Uterus (tissue), 4 donors: Measurements from ENCODE around the gene SKAP2. TPM values are rescaled to one million over a fixed set of nuclear protein-coding genes. Genes with fewer than 3 reads are reported as not detected.

ENCODE experiments used
- DNase-seq, 2 donors: peaks; one replicate each; pipeline ENCODE4 v3.0.0-alpha.2; 2019 to 2020
- H3K27ac ChIP-seq, 2 donors: fragments of 200-600 bp; sonication (generic); 1 replicate in 1 of 2; 2 replicates in 1 of 2; pipeline ENCODE4 v1.5.1; 2016 to 2018
- H3K27me3 ChIP-seq, 2 donors: fragments of 200-600 bp; sonication (generic); one replicate each; pipeline ENCODE4 v1.5.1; 2018 to 2019; ENCODE audit warnings: control low read depth in 1 of 2
- H3K36me3 ChIP-seq, 2 donors: fragments of 200-600 bp; sonication (generic); one replicate each; pipeline ENCODE4 v1.5.1; 2019; ENCODE audit warnings: control low read depth in 1 of 2
- H3K4me1 ChIP-seq, 2 donors: fragments of 200-600 bp; sonication (generic); one replicate each; pipeline ENCODE4 v1.5.1; 2018 to 2019; ENCODE audit warnings: control low read depth in 1 of 2
- H3K4me3 ChIP-seq, 2 donors: fragments of 200-600 bp; sonication (generic); 1 replicate in 1 of 2; 2 replicates in 1 of 2; pipeline ENCODE4 v1.5.1; 2018 to 2019; ENCODE audit warnings: mild to moderate bottlenecking in 1 of 2
- H3K9me3 ChIP-seq, 2 donors: fragments of 200-600 bp; sonication (generic); one replicate each; pipeline ENCODE4 v1.5.1; 2019; ENCODE audit warnings: control low read depth in 1 of 2
- POLR2A ChIP-seq, 2 donors: fragments of 450-650 bp; IDR thresholded peaks; one replicate each; pipeline ENCODE4 v1.6.1; 2016; ENCODE audit warnings: antibody characterized with exemption in 2 of 2, mild to moderate bottlenecking in 1 of 2, moderate library complexity in 1 of 2
- intact Hi-C: fragments of 100-400 bp; cut with DNase I; formaldehyde crosslinking; loops from one replicate; pipeline ENCODE4 v1.15.1; 2023; ENCODE audit warnings: low total_unique reads
- total RNA-seq, 4 donors: library from RNA; depleted of rRNA in 3 of 4; stranded (reverse); fragments of >200 nt in 3 of 4; gene quantifications; one replicate each; pipeline versions ENCODE4 v1.1.0 to v1.2.4, GENCODE V29; 2014 to 2023
- TF ChIP-seq, protein P1 (sequence below), 4 experiments: fragments of 200-600 bp in 2 of 4; fragments of 450-650 bp in 2 of 4; sonication (generic) in 2 of 4; IDR thresholded peaks; one replicate each; pipeline ENCODE4 v1.5.1; 2016 to 2019; ENCODE audit warnings: antibody characterized with exemption in 4 of 4, mild to moderate bottlenecking in 2 of 4, moderate library complexity in 1 of 4
- donor health status: DM: yes; HTN: yes; CAD: no.

SKAP2 gene
- total RNA-seq, 4 donors from 2014 or later: 3.3 to 50.6 (median 12.6) TPM

DNA sequence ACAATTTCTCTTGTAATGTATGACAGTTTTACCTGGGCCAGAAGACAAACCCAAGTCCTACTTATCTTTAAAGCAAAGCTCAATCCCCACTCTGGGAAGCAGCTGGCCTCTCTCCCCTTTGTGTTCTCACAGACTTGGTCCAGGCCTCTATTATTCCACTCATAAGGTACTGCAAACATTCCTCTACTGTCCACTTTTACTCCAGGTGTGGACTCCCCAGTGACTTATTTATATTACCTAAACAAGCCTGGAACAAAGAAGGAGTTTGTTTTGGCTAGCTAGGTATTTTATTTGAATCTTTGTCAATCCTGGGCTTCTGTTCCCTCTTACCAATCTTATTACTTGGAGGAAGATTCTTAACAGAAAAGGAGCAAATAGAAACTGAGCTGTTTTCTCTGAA lies 163.5 kb downstream of the SKAP2 start:
- Histone ChIP-seq H3K9me3 (no peaks in the 10 kb centered on the region), H3K4me3 (no peak overlapping the region), H3K4me1 (no peaks in the 10 kb centered on the region), H3K27ac (no peak overlapping the region), H3K27me3 (peaks cover 0 to 5% of the 10 kb centered on the region in 2 donors), H3K36me3 (no peaks in the 10 kb centered on the region)
- TF ChIP-seq, protein P1, sequence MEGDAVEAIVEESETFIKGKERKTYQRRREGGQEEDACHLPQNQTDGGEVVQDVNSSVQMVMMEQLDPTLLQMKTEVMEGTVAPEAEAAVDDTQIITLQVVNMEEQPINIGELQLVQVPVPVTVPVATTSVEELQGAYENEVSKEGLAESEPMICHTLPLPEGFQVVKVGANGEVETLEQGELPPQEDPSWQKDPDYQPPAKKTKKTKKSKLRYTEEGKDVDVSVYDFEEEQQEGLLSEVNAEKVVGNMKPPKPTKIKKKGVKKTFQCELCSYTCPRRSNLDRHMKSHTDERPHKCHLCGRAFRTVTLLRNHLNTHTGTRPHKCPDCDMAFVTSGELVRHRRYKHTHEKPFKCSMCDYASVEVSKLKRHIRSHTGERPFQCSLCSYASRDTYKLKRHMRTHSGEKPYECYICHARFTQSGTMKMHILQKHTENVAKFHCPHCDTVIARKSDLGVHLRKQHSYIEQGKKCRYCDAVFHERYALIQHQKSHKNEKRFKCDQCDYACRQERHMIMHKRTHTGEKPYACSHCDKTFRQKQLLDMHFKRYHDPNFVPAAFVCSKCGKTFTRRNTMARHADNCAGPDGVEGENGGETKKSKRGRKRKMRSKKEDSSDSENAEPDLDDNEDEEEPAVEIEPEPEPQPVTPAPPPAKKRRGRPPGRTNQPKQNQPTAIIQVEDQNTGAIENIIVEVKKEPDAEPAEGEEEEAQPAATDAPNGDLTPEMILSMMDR (IDR thresholded peaks at IDR 0.05): no peak
- TF ChIP-seq POLR2A (IDR thresholded peaks at IDR 0.05): no peak
- no peak for DNase-seq
- intact Hi-C loops: no loop called here

DNA sequence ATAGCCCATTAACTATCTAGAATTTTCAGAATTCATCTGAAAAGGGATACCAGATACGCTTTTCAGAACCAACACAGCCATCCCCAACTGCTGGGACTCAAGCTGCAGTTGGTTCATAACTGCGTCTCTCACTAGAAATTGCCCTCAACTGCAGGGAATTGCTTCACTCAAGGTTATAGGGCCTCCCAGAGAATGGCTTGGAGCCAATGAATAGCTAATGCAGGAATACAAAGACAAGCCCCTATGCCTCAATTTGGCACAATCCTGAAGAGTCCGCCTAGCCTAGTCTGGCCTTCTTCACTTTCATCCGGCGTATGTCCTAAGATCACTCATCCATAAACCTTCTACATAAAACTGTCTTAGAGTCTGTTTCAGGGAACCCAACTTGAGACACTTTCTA lies 164.0 kb downstream of the SKAP2 start:
- no peak overlapping the region for H3K4me3 ChIP-seq
- intact Hi-C loops: no loop called here
- H3K9me3 ChIP-seq: no peaks in the 10 kb centered on the region
- no peak for DNase-seq
- no peaks in the 10 kb centered on the region for H3K4me1 ChIP-seq
- TF ChIP-seq, protein P1 (IDR thresholded peaks at IDR 0.05): no peak
- TF ChIP-seq POLR2A (IDR thresholded peaks at IDR 0.05): no peak
- no peaks in the 10 kb centered on the region for H3K36me3 ChIP-seq
- no peak overlapping the region for H3K27ac ChIP-seq
- H3K27me3 ChIP-seq: peaks cover 0 to 5% of the 10 kb centered on the region in 2 donors

DNA sequence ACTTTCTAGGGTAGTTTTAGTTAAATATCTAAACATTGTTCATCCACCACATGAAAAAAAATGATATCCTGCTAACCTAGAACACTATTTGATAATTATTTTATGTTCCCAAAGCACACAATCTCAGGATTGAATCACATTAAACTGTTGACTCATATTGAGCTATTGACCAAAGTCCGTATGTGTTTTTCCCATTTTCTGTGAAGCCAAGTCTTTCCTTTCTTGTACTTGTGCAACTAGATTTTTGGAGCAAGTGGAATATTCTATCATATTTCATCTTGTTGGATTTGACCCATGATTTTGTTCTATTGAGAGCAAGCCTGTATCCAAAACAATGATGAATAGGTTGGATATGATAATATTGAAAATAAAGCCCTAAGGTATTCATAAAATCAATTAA lies 164.6 kb downstream of the SKAP2 start:
- Histone ChIP-seq H3K27me3 (peaks cover 0 to 5% of the 10 kb centered on the region in 2 donors), H3K4me1 (no peaks in the 10 kb centered on the region), H3K4me3 (no peak overlapping the region), H3K9me3 (no peaks in the 10 kb centered on the region), H3K36me3 (no peaks in the 10 kb centered on the region), H3K27ac (no peak overlapping the region)
- no peak for DNase-seq
- intact Hi-C loops: no loop called here
- TF ChIP-seq, protein P1 (IDR thresholded peaks at IDR 0.05): no peak
- TF ChIP-seq POLR2A (IDR thresholded peaks at IDR 0.05): no peak

DNA sequence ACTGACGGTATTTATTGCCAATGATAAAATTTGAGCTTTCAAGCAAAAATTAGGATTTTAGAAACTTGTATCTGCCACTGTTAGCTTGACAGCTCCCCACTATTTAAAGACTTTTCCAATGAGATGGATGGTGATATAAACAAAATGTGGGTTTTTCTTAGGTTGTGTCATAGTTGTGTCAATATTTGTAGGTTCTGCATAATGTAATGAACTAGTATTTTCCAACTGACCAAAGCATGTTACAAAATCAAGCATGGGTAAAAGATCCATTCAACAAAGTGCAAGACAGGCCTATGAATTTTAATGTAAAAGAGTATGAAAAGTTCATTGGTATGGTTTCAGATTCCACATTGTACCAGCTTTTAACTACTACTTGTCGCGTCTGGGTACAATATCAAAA lies 165.6 kb downstream of the SKAP2 start:
- Histone ChIP-seq H3K36me3 (no peaks in the 10 kb centered on the region), H3K27ac (no peak overlapping the region), H3K27me3 (peaks cover 0 to 5% of the 10 kb centered on the region in 2 donors), H3K9me3 (no peaks in the 10 kb centered on the region), H3K4me1 (no peaks in the 10 kb centered on the region), H3K4me3 (no peak overlapping the region)
- intact Hi-C loops: no loop called here
- no peak for TF ChIP-seq POLR2A (IDR thresholded peaks at IDR 0.05)
- TF ChIP-seq, protein P1 (IDR thresholded peaks at IDR 0.05): no peak
- DNase-seq: no peak

DNA sequence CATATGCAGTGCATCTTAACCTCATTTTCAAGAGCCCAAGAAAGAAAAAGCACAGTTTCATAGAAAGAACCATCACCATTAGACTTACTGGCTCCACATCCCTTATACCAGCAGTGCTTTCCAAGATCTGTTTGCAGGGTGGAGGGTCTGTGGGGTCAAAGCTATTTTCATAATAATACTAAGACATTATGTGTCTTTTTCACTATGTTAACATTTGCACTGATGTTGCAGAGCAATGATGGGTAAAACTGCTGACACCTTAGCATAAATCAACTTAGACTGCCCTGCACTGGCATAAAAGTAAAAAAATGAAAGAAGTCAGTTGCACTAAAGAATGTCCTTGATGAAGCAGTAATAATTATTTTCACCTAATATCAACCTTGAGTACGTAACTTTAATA lies 166.2 kb downstream of the SKAP2 start:
- Histone ChIP-seq H3K9me3 (no peaks in the 10 kb centered on the region), H3K4me1 (no peaks in the 10 kb centered on the region), H3K4me3 (no peak overlapping the region), H3K27me3 (peaks cover 0 to 5% of the 10 kb centered on the region in 2 donors), H3K36me3 (no peaks in the 10 kb centered on the region), H3K27ac (no peak overlapping the region)
- intact Hi-C loops: no loop called here
- TF ChIP-seq POLR2A (IDR thresholded peaks at IDR 0.05): no peak
- TF ChIP-seq, protein P1 (IDR thresholded peaks at IDR 0.05): no peak
- no peak for DNase-seq
